H1 (cell line): Measurements from ENCODE around the gene KIR3DL3. TPM values are rescaled to one million over a fixed set of nuclear protein-coding genes. Genes with fewer than 3 reads are reported as not detected.
"Not testable (repeated sequence)": the region's sequence is repeated elsewhere in the genome, so short reads cannot be mapped to it uniquely, and the experiment has no call there.

Experiments used
- CTCF ChIA-PET: fragments of 300-600 bp; sonication (Branson Sonifier 250); formaldehyde crosslinking; loops from one replicate; lab custom pipeline; 2021; ENCODE audit not compliant: partially characterized antibody; lab: Charles Lee
- POLR2A ChIA-PET: fragments of 300-600 bp; sonication (Branson Sonifier 250); formaldehyde crosslinking; loops from one replicate; lab custom pipeline; 2021; ENCODE audit warnings: inconsistent platforms; ENCODE audit not compliant: partially characterized antibody; lab: Charles Lee
- DNase-seq, 2 experiments: peaks; one replicate each; pipeline versions ENCODE4 v3.0.0 to v3.0.0-alpha.2; 2010 to 2022; ENCODE audit warnings: low spot score in 2 of 2, low read depth in 1 of 2, mixed read lengths in 1 of 2
- FAIRE-seq: peaks from 2 replicates; lab custom pipeline; 2011; peaks lifted over from hg19 to GRCh38; lab: Jason Lieb, UNC
- H2AFZ ChIP-seq: 2 replicates; pipeline ENCODE4 v1.8.1; 2012; ENCODE audit warnings: low read length, inconsistent platforms
- H2AK5ac ChIP-seq: 2 replicates; pipeline ENCODE4 v1.6.1; 2013; ENCODE audit warnings: low read depth, low read length
- H2BK120ac ChIP-seq: replicated peaks from 2 replicates; pipeline ENCODE3; 2013; ENCODE audit warnings: low read depth, low read length, inconsistent platforms
- H2BK12ac ChIP-seq: 2 replicates; pipeline ENCODE4 v1.6.1; 2013; ENCODE audit warnings: low read depth, low read length
- H2BK15ac ChIP-seq: 2 replicates; pipeline ENCODE4 v1.6.1; 2013; ENCODE audit warnings: low read length
- H2BK20ac ChIP-seq: 2 replicates; pipeline ENCODE4 v1.6.1; 2013; ENCODE audit warnings: low read length
- H2BK5ac ChIP-seq: 2 replicates; pipeline ENCODE4 v1.6.1; 2013; ENCODE audit warnings: low read depth, low read length
- H3K14ac ChIP-seq: 2 replicates; pipeline ENCODE4 v1.6.1; 2013; ENCODE audit warnings: inconsistent platforms; ENCODE audit not compliant: insufficient read length
- H3K18ac ChIP-seq: 2 replicates; pipeline ENCODE4 v1.6.1; 2013; ENCODE audit warnings: low read length; ENCODE audit errors: extremely low read depth
- H3K23ac ChIP-seq: 2 replicates; pipeline ENCODE4 v1.6.1; 2013; ENCODE audit warnings: inconsistent platforms; ENCODE audit not compliant: insufficient read length
- H3K23me2 ChIP-seq: 2 replicates; pipeline ENCODE4 v1.6.1; 2013; ENCODE audit warnings: low read depth, low read length
- H3K27ac ChIP-seq: 2 replicates; pipeline ENCODE4 v1.6.1; 2011; ENCODE audit warnings: low read depth, low read length, inconsistent platforms
- H3K27me3 ChIP-seq, 4 experiments: replicated peaks in 1 of 4; 1 replicate in 1 of 4; 2 replicates in 3 of 4; pipeline versions ENCODE4 v1.6.1 to v1.8.1; 2011 to 2013; ENCODE audit warnings: low read length in 3 of 4, mild to moderate bottlenecking in 3 of 4, inconsistent platforms in 2 of 4, mixed read lengths in 2 of 4, moderate library complexity in 1 of 4; ENCODE audit not compliant: control insufficient read depth in 3 of 4, insufficient read depth in 3 of 4; ENCODE audit errors: extremely low read depth in 1 of 4
- H3K36me3 ChIP-seq, 4 experiments: 2 replicates each; pipeline versions ENCODE4 v1.6.1 to v1.8.1; 2011 to 2013; ENCODE audit warnings: mild to moderate bottlenecking in 4 of 4, low read length in 3 of 4, moderate library complexity in 2 of 4, control low read depth in 1 of 4, inconsistent platforms in 1 of 4; ENCODE audit not compliant: insufficient read depth in 4 of 4, control insufficient read depth in 2 of 4
- H3K4ac ChIP-seq: replicated peaks from 2 replicates; pipeline ENCODE3; 2013; ENCODE audit warnings: low read length, low read depth, mixed read lengths, inconsistent platforms; ENCODE audit not compliant: insufficient read length
- H3K4me1 ChIP-seq, 4 experiments: replicated peaks in 1 of 4; 1 replicate in 1 of 4; 2 replicates in 3 of 4; pipeline versions ENCODE4 v1.6.1 to v1.8.1; 2011 to 2013; ENCODE audit warnings: low read length in 3 of 4, inconsistent platforms in 2 of 4, mixed read lengths in 1 of 4; ENCODE audit not compliant: insufficient read depth in 4 of 4, control insufficient read depth in 3 of 4
- H3K4me2 ChIP-seq, 2 experiments: 2 replicates each; pipeline versions ENCODE4 v1.6.1 to v1.8.1; 2011 to 2013; ENCODE audit warnings: low read depth in 2 of 2, low read length in 2 of 2, control low read depth in 1 of 2, inconsistent platforms in 1 of 2, mild to moderate bottlenecking in 1 of 2; ENCODE audit not compliant: insufficient read depth in 1 of 2
- H3K4me3 ChIP-seq, 4 experiments: fragments of 200-600, 300-600 bp in 1 of 4; sonication (generic), shearing (Covaris generic), sonication (Bioruptor Twin) in 1 of 4; 2 replicates each; pipeline versions ENCODE4 v1.5.1 to v1.8.1; 2011 to 2016; ENCODE audit warnings: low read length in 4 of 4, low read depth in 3 of 4, control low read depth in 2 of 4, inconsistent platforms in 2 of 4, mild to moderate bottlenecking in 2 of 4, mixed read lengths in 1 of 4, moderate library complexity in 1 of 4; ENCODE audit not compliant: insufficient read depth in 2 of 4; ENCODE audit errors: extremely low read depth in 1 of 4
- H3K56ac ChIP-seq: replicated peaks from 2 replicates; pipeline ENCODE3; 2013; ENCODE audit warnings: low read depth, mild to moderate bottlenecking, mixed read lengths, low read length, inconsistent platforms; ENCODE audit not compliant: insufficient read length
- H3K79me1 ChIP-seq: 2 replicates; pipeline ENCODE4 v1.6.1; 2013; ENCODE audit warnings: low read depth, low read length, control low read depth
- H3K79me2 ChIP-seq, 2 experiments: 2 replicates each; pipeline versions ENCODE4 v1.6.1 to v1.8.1; 2012 to 2013; ENCODE audit warnings: low read length in 2 of 2, mild to moderate bottlenecking in 2 of 2, inconsistent platforms in 1 of 2; ENCODE audit not compliant: insufficient read depth in 2 of 2, control insufficient read depth in 1 of 2
- H3K9ac ChIP-seq, 4 experiments: replicated peaks in 1 of 4; 1 replicate in 1 of 4; 2 replicates in 3 of 4; pipeline versions ENCODE4 v1.6.1 to v1.8.1; 2011 to 2013; ENCODE audit warnings: low read depth in 3 of 4, low read length in 3 of 4, control low read depth in 2 of 4, mild to moderate bottlenecking in 2 of 4, moderate library complexity in 2 of 4, inconsistent platforms in 1 of 4; ENCODE audit errors: extremely low read depth in 1 of 4
- H3K9me3 ChIP-seq, 2 experiments: 2 replicates each; pipeline versions ENCODE4 v1.6.1 to v1.8.1; 2012 to 2013; ENCODE audit warnings: mild to moderate bottlenecking in 2 of 2, moderate library complexity in 2 of 2, control low read depth in 1 of 2, inconsistent platforms in 1 of 2, low read depth in 1 of 2, low read length in 1 of 2, mixed read lengths in 1 of 2; ENCODE audit not compliant: insufficient read depth in 2 of 2
- H4K20me1 ChIP-seq, 2 experiments: replicated peaks in 1 of 2; 2 replicates each; pipeline versions ENCODE3 to v1.8.1; 2011 to 2013; ENCODE audit warnings: inconsistent platforms in 2 of 2, low read length in 2 of 2, mild to moderate bottlenecking in 1 of 2; ENCODE audit not compliant: insufficient read depth in 2 of 2, control insufficient read depth in 1 of 2
- H4K5ac ChIP-seq: 2 replicates; pipeline ENCODE4 v1.6.1; 2013; ENCODE audit warnings: low read length, low read depth, mixed read lengths, inconsistent platforms; ENCODE audit not compliant: insufficient read length
- H4K8ac ChIP-seq: 2 replicates; pipeline ENCODE4 v1.8.0; 2013; ENCODE audit warnings: mild to moderate bottlenecking, moderate library complexity, low read length, inconsistent platforms; ENCODE audit not compliant: insufficient read depth; ENCODE audit errors: extremely low read depth
- H4K91ac ChIP-seq: replicated peaks from 2 replicates; pipeline ENCODE3; 2013; ENCODE audit warnings: low read length, mixed read lengths, inconsistent platforms; ENCODE audit not compliant: insufficient read length
- WGBS, 2 experiments: shearing (Covaris generic) in 1 of 2; methylation state at CpG; one replicate each; pipeline versions ENCODE4 v1.1.6 to v1.1.7; 2013 to 2015; ENCODE audit warnings: low lambda C conversion rate in 2 of 2, mixed read lengths in 2 of 2, inconsistent platforms in 1 of 2, low coverage in 1 of 2, missing lambda C conversion rate in 1 of 2; ENCODE audit not compliant: insufficient replicate concordance in 2 of 2, insufficient coverage in 1 of 2, insufficient read length in 1 of 2; ENCODE audit errors: extremely low coverage in 1 of 2, missing lambda C conversion rate in 1 of 2; 5-methylcytosine and 5-hydroxymethylcytosine counted together
- polyA plus RNA-seq, 7 experiments: library from polyadenylated mRNA; depleted of rRNA in 3 of 7; stranded (reverse) in 5 of 7; unstranded in 2 of 7; fragments of >200 nt in 5 of 7; fragments of 200-250 nt in 2 of 7; gene quantifications; 1 replicate in 5 of 7; 2 replicates in 1 of 7; 4 replicates in 1 of 7; pipeline versions ENCODE4 v1.2.1 to v1.2.3, GENCODE V29; 2011 to 2013; ENCODE audit warnings: missing spikeins in 2 of 7, mixed read lengths in 2 of 7
- total RNA-seq: library from RNA; stranded (reverse); fragmentation: NEBNext Ultra II Directional; extraction: Animal tissue kit (Norgen Biotek cat#: 25700); gene quantifications from 2 replicates; pipeline ENCODE4 v1.2.1, GENCODE V29; 2021

KIR3DL3 gene
- total and polyA plus RNA-seq, 2 of the 8 experiments (the other 6 are each of a cell fraction or from before 2014, with no cell fraction given), result not detected

DNA sequence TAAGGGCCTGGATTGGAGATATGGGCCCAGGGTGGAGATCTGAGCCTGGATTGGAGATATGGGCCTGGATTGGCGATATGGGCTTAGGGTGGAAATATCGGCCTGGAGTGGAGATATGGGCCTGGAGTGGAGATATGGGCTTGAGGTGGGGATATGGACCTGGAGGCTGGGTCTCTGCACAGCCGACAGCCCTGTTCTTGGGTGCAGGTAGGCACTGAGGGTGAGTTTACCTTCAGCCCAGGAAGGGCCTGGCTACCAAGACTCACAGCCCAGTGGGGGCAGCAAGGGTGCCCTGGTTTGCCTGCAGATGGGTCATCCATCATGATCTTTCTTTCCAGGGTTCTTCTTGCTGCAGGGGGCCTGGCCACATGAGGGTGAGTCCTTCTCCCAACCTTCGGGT, 46.3 kb downstream of the KIR3DL3 start:
- H3K27me3 ChIP-seq, H3K18ac ChIP-seq, H3K79me1 ChIP-seq, H3K36me3 ChIP-seq, H4K5ac ChIP-seq, H2BK20ac ChIP-seq, H2AK5ac ChIP-seq, H2BK120ac ChIP-seq, H2BK12ac ChIP-seq, H3K23ac ChIP-seq, FAIRE-seq, CTCF ChIA-PET, H3K4ac ChIP-seq, H3K56ac ChIP-seq, H2BK15ac ChIP-seq, H4K8ac ChIP-seq, H2BK5ac ChIP-seq, H3K4me2 ChIP-seq, H3K4me3 ChIP-seq, H4K91ac ChIP-seq, POLR2A ChIA-PET, H3K23me2 ChIP-seq, H3K27ac ChIP-seq, H3K9ac ChIP-seq, H3K14ac ChIP-seq, H3K4me1 ChIP-seq, H2AFZ ChIP-seq, DNase-seq, H4K20me1 ChIP-seq, H3K79me2 ChIP-seq: not testable (repeated sequence)
- 80% methylated on average over 4 of the region's 4 CpGs; no CpG with 5 or more reads in 1 of the 2 experiments for WGBS, 2 experiments
- H3K9me3 ChIP-seq, result peaks cover 37 to 67% of the 10 kb centered on the region in 2 experiments
